Psoas muscle (tissue), 8 donors: ENCODE results near the gene CADM4. TPM values are rescaled to one million over a fixed set of nuclear protein-coding genes. Genes with fewer than 3 reads are reported as not detected.
A peak's percentile ranks its signal among the peaks of the same experiment; 100 is the strongest.

Experiments
- ATAC-seq, 4 donors: fragments of 200-7000 bp; cut with Tn5 transposase; one replicate each; pipeline ENCODE4 v1.9.1; 2020; ENCODE audit warnings: moderate library complexity in 3 of 4, mild to moderate bottlenecking in 2 of 4
- DNase-seq, 2 donors: peaks; one replicate each; pipeline ENCODE4 v3.0.0-alpha.2; 2020
- H3K27ac ChIP-seq: fragments of 200-600 bp; one replicate; pipeline ENCODE4 v1.8.0; 2022
- H3K27me3 ChIP-seq, 3 donors: fragments of 200-600 bp in 1 of 3; one replicate each; pipeline versions ENCODE4 v1.6.1 to v1.8.0; 2013 to 2022; ENCODE audit warnings: low read length in 2 of 3, mild to moderate bottlenecking in 2 of 3, moderate library complexity in 1 of 3; ENCODE audit not compliant: insufficient read depth in 3 of 3
- H3K36me3 ChIP-seq, 2 donors: fragments of 200-600 bp in 1 of 2; one replicate each; pipeline versions ENCODE4 v1.6.1 to v1.8.0; 2013 to 2022; ENCODE audit warnings: low read depth in 1 of 2, mild to moderate bottlenecking in 1 of 2, moderate library complexity in 1 of 2; ENCODE audit not compliant: insufficient read depth in 1 of 2
- H3K4me1 ChIP-seq: fragments of 200-600 bp; one replicate; pipeline ENCODE4 v1.8.0; 2022
- H3K4me3 ChIP-seq: fragments of 200-600 bp; one replicate; pipeline ENCODE4 v1.8.0; 2022; ENCODE audit warnings: mild to moderate bottlenecking
- H3K9me3 ChIP-seq: fragments of 200-600 bp; one replicate; pipeline ENCODE4 v1.8.0; 2022
- CTCF ChIP-seq: fragments of 200-600 bp; IDR thresholded peaks from one replicate; pipeline ENCODE4 v1.8.0; 2022; ENCODE audit warnings: antibody characterized with exemption
- WGBS, 3 donors: extraction: QIAGEN DNeasy Blood & Tissue Kit; methylation state at CpG; one replicate each; pipeline versions ENCODE4 v1.1.6 to v1.1.7; 2013; 5-methylcytosine and 5-hydroxymethylcytosine counted together
- intact Hi-C, 2 donors: fragments of 100-400 bp; cut with DNase I; formaldehyde crosslinking; loops; one replicate each; pipeline versions ENCODE4 v1.11.0 to v1.14.2; 2022
- polyA plus RNA-seq, 3 donors: library from polyadenylated mRNA; stranded (reverse); fragments of 200-250 nt; gene quantifications; one replicate each; pipeline ENCODE4 v1.2.3, GENCODE V29; 2013
- total RNA-seq, 4 donors: library from RNA; stranded (reverse); fragmentation: NEBNext Ultra II Directional in 2 of 4; extraction: Animal tissue kit (Norgen Biotek cat#: 25700) in 2 of 4; gene quantifications; one replicate each; pipeline versions ENCODE4 v1.2.1 to v1.2.4, GENCODE V29; 2021 to 2023
- donor health status: healthy with polysubstance abuse.
- donor health status: DM: no; HTN: no; CAD: no; lungs with moderate emphysema.
- donor health status: Bipolar disorder and iron deficiency.
- donor health status: healthy.
- donor health status: DM: yes; HTN: yes; CAD: no.
- donor health status: DM: no; HTN: no; CAD: no.
- donor health status: DM: no; HTN: no; CAD: no.
- donor health status: DM: yes; HTN: yes; CAD: no.

The CADM4 gene
- total and polyA plus RNA-seq, 7 donors = 1.8 to 10.6 (median 4.4) TPM

GRCh38 chr19:43595999-43596841 lies 43.4 kb downstream of the CADM4 start, which contains the start of the genes IRGQ and ZNF576:
TSS of gene IRGQ (minus strand) at chr19:43596134. CDS start at chr19:43595338, 796 bp downstream.
TSS of gene ZNF576 (plus strand) at chr19:43596595. CDS start at chr19:43597109, 514 bp downstream.
- WGBS, 3 donors = 0% methylated on average over 57 to 60 of the region's 60 CpGs

GRCh38 chr19:43595605-43595998 lies 44.0 kb downstream of the CADM4 start:
- 0 to 1% (median 1%) methylated on average over 18 of the region's 18 CpGs for WGBS, 3 donors
- DNase-seq (no peak), ATAC-seq (peak; percentile 15 to 39 (median 26))
- peak overlapping the region; percentile 89 for H3K4me3 ChIP-seq
- peaks cover 0 to 63% of the 10 kb centered on the region in 2 donors for H3K36me3 ChIP-seq
- H3K27me3 ChIP-seq = no peaks in the 10 kb centered on the region
- peaks cover 26% of the 10 kb centered on the region for H3K4me1 ChIP-seq
- intact Hi-C loops = loop anchor here (2.0 to 10.0 kb wide), 3 partner anchors 19 to 63 kb away; partner anchors contain the start of gene ZNF575 (in 2 of the 2)
- H3K9me3 ChIP-seq = no peaks in the 10 kb centered on the region
- TF ChIP-seq CTCF = no peak
- H3K27ac ChIP-seq = peak overlapping the region; percentile 99

More at GRCh38 chr19:43595999-43596841, 43.4 kb downstream of the CADM4 start, which contains the start of the genes IRGQ and ZNF576:
- DNase-seq (peak; percentile 100), ATAC-seq (peak; percentile 93 to 94 (median 94))
- TF ChIP-seq CTCF = no peak
- Histone ChIP-seq H3K27me3 (no peaks in the 10 kb centered on the region), H3K4me3 (peak within 1 kb of the TSS; percentile 89), H3K27ac (peak within 1 kb of the TSS; percentile 99), H3K4me1 (peaks cover 26% of the 10 kb centered on the region), H3K36me3 (peaks cover 0 to 63% of the 10 kb centered on the region in 2 donors), H3K9me3 (no peaks in the 10 kb centered on the region)
- intact Hi-C loops = loop anchor here (2.0 to 10.0 kb wide), 3 partner anchors 19 to 64 kb away; partner anchors contain the start of gene ZNF575 (in 2 of the 2)

- intact Hi-C loops = loop anchor here (2.0 to 10.0 kb wide), 3 partner anchors 18 to 63 kb away; partner anchors contain the start of gene ZNF575 (in 2 of the 2)
- ATAC-seq (no peak), DNase-seq (peak; percentile 43 to 72)
- Histone ChIP-seq H3K27me3 (no peaks in the 10 kb centered on the region), H3K9me3 (no peaks in the 10 kb centered on the region), H3K27ac (peak overlapping the region; percentile 99), H3K4me1 (peaks cover 26% of the 10 kb centered on the region), H3K4me3 (peak overlapping the region; percentile 89), H3K36me3 (peaks cover 2 to 63% of the 10 kb centered on the region in 2 donors)
- 3 to 5% (median 5%) methylated on average over 64 of the region's 64 CpGs for WGBS, 3 donors
- TF ChIP-seq CTCF = peak; percentile 45
Observed at GRCh38 chr19:43594710-43595604, 44.7 kb downstream of the CADM4 start.

- peak overlapping the region; percentile 89 for H3K4me3 ChIP-seq
- no peaks in the 10 kb centered on the region for H3K27me3 ChIP-seq
- peak overlapping the region; percentile 99 for H3K27ac ChIP-seq
- intact Hi-C loops = loop anchor here in 1 of 2 donors (2.0 to 10.0 kb wide), 2 partner anchors 17 to 59 kb away; partner anchors contain the start of gene ZNF575
- DNase-seq (no peak), ATAC-seq (no peak)
- peaks cover 26% of the 10 kb centered on the region for H3K4me1 ChIP-seq
- 82 to 92% (median 87%) methylated on average over 10 of the region's 10 CpGs for WGBS, 3 donors
- H3K36me3 ChIP-seq = peaks cover 3 to 59% of the 10 kb centered on the region in 2 donors
- no peaks in the 10 kb centered on the region for H3K9me3 ChIP-seq
- TF ChIP-seq CTCF = no peak
Observed at GRCh38 chr19:43594081-43594697, 45.5 kb downstream of the CADM4 start.
